IPS-15b (cell line): Measurements from ENCODE around the gene CASP14.
"Not testable (repeated sequence)": the region's sequence is repeated elsewhere in the genome, so short reads cannot be mapped to it uniquely, and the experiment has no call there.

Source experiments
- H3K27me3 ChIP-seq: one replicate; pipeline ENCODE4 v1.6.1; 2013; ENCODE audit warnings: low read length; ENCODE audit not compliant: control insufficient read depth, insufficient read depth
- H3K36me3 ChIP-seq: one replicate; pipeline ENCODE4 v1.6.1; 2013; ENCODE audit warnings: low read length; ENCODE audit not compliant: control insufficient read depth, insufficient read depth
- H3K4me1 ChIP-seq: one replicate; pipeline ENCODE4 v1.6.1; 2013; ENCODE audit warnings: mild to moderate bottlenecking, low read length; ENCODE audit not compliant: control insufficient read depth, insufficient read depth
- H3K4me3 ChIP-seq: one replicate; pipeline ENCODE4 v1.5.1; 2013; ENCODE audit warnings: low read depth, low read length
- H3K9ac ChIP-seq: one replicate; pipeline ENCODE4 v1.6.1; 2013; ENCODE audit warnings: low read depth, mild to moderate bottlenecking, low read length
- H3K9me3 ChIP-seq: one replicate; pipeline ENCODE4 v1.6.1; 2013; ENCODE audit warnings: mild to moderate bottlenecking, low read length; ENCODE audit not compliant: control insufficient read depth, insufficient read depth

The CASP14 gene

GRCh38 chr19:15048885-15049541, at the start of gene CASP14:
TSS of gene CASP14 (plus strand) at chr19:15049480. CDS start at chr19:15052252, 2,772 bp downstream.
- no peaks in the 10 kb centered on the region for H3K27me3 ChIP-seq
- H3K4me1 ChIP-seq = no peaks in the 10 kb centered on the region
- no peak within 1 kb of the TSS for H3K4me3 ChIP-seq
- no peak within 1 kb of the TSS for H3K9ac ChIP-seq
- H3K36me3 ChIP-seq = no peaks in the 10 kb centered on the region
- H3K9me3 ChIP-seq = no peaks in the 10 kb centered on the region

GRCh38 chr19:15008308-15008707, 41.0 kb upstream of the CASP14 start:
- peaks cover 29% of the 10 kb centered on the region for H3K27me3 ChIP-seq
- H3K4me3 ChIP-seq = no peak overlapping the region
- no peaks in the 10 kb centered on the region for H3K36me3 ChIP-seq
- no peaks in the 10 kb centered on the region for H3K9me3 ChIP-seq
- peaks cover 3% of the 10 kb centered on the region for H3K4me1 ChIP-seq
- no peak overlapping the region for H3K9ac ChIP-seq

GRCh38 chr19:15010501-15011300, 38.6 kb upstream of the CASP14 start:
- Histone ChIP-seq H3K4me3 (peak overlapping the region; percentile 76), H3K9ac (no peak overlapping the region), H3K9me3 (no peaks in the 10 kb centered on the region), H3K27me3 (peaks cover 45% of the 10 kb centered on the region), H3K36me3 (no peaks in the 10 kb centered on the region), H3K4me1 (peaks cover 3% of the 10 kb centered on the region)

GRCh38 chr19:15014579-15014978, 34.7 kb upstream of the CASP14 start:
- Histone ChIP-seq H3K4me1 (peaks cover 3% of the 10 kb centered on the region), H3K27me3 (peaks cover 48% of the 10 kb centered on the region), H3K9ac (no peak overlapping the region), H3K36me3 (no peaks in the 10 kb centered on the region), H3K9me3 (no peaks in the 10 kb centered on the region), H3K4me3 (no peak overlapping the region)

- no peak overlapping the region for H3K4me3 ChIP-seq
- H3K27me3 ChIP-seq = peaks cover 45% of the 10 kb centered on the region
- H3K36me3 ChIP-seq = no peaks in the 10 kb centered on the region
- H3K9ac ChIP-seq = no peak overlapping the region
- no peaks in the 10 kb centered on the region for H3K9me3 ChIP-seq
- no peaks in the 10 kb centered on the region for H3K4me1 ChIP-seq
Observed at GRCh38 chr19:15015946-15016542, 33.2 kb upstream of the CASP14 start.

GRCh38 chr19:15018836-15019235, 30.4 kb upstream of the CASP14 start:
- not testable (repeated sequence) for H3K4me3 ChIP-seq, H3K4me1 ChIP-seq, H3K9me3 ChIP-seq, H3K36me3 ChIP-seq, H3K9ac ChIP-seq
- H3K27me3 ChIP-seq = peaks cover 29% of the 10 kb centered on the region

- Histone ChIP-seq H3K9me3 (no peaks in the 10 kb centered on the region), H3K36me3 (no peaks in the 10 kb centered on the region), H3K9ac (no peak overlapping the region), H3K27me3 (peaks cover 23% of the 10 kb centered on the region), H3K4me1 (no peaks in the 10 kb centered on the region), H3K4me3 (no peak overlapping the region)
Observed at GRCh38 chr19:15021286-15022007, 27.8 kb upstream of the CASP14 start.

GRCh38 chr19:15022752-15023151, 26.5 kb upstream of the CASP14 start:
- Histone ChIP-seq H3K9ac (no peak overlapping the region), H3K4me3 (no peak overlapping the region), H3K36me3 (no peaks in the 10 kb centered on the region), H3K9me3 (no peaks in the 10 kb centered on the region), H3K27me3 (peaks cover 21% of the 10 kb centered on the region), H3K4me1 (no peaks in the 10 kb centered on the region)

GRCh38 chr19:15025217-15025616, 24.1 kb upstream of the CASP14 start:
- Histone ChIP-seq H3K9me3 (no peaks in the 10 kb centered on the region), H3K4me3 (no peak overlapping the region), H3K9ac (no peak overlapping the region), H3K27me3 (peaks cover 20% of the 10 kb centered on the region), H3K4me1 (no peaks in the 10 kb centered on the region), H3K36me3 (no peaks in the 10 kb centered on the region)

- Histone ChIP-seq H3K27me3 (peaks cover 6% of the 10 kb centered on the region), H3K9me3 (no peaks in the 10 kb centered on the region), H3K4me1 (no peaks in the 10 kb centered on the region), H3K36me3 (no peaks in the 10 kb centered on the region), H3K9ac (no peak overlapping the region), H3K4me3 (no peak overlapping the region)
Observed at GRCh38 chr19:15028490-15028889, 20.8 kb upstream of the CASP14 start.

GRCh38 chr19:15031675-15032074, 17.6 kb upstream of the CASP14 start:
- Histone ChIP-seq H3K27me3 (no peaks in the 10 kb centered on the region), H3K4me3 (no peak overlapping the region), H3K9me3 (no peaks in the 10 kb centered on the region), H3K9ac (no peak overlapping the region), H3K36me3 (no peaks in the 10 kb centered on the region), H3K4me1 (no peaks in the 10 kb centered on the region)
